HCT116 (cell line): ENCODE results near the gene NUMB. TPM values are rescaled to one million over a fixed set of nuclear protein-coding genes. Genes with fewer than 3 reads are reported as not detected.

ENCODE experiments used
- ATAC-seq: fragments of 200-7000 bp; cut with Tn5 transposase; 2 replicates; pipeline ENCODE4 v1.9.1; 2020; ENCODE audit warnings: mild to moderate bottlenecking, moderate library complexity
- BruUV-seq: library from RNA; stranded (reverse); fragments of 400-500 nt; replicated peaks from 2 replicates; lab custom pipeline; 2021; lab: Mats Ljungman, UMichigan
- CTCF ChIA-PET: fragments of 300-600 bp; sonication (Branson Sonifier 250); formaldehyde crosslinking; loops from one replicate; lab custom pipeline; 2021; ENCODE audit warnings: antibody characterized with exemption; lab: Charles Lee
- POLR2A ChIA-PET: fragments of 300-600, 350-600 bp; sonication (Branson Sonifier 250); formaldehyde crosslinking; loops from one replicate; lab custom pipeline; 2021; ENCODE audit warnings: antibody characterized with exemption; lab: Charles Lee
- RAD21 ChIA-PET, 2 experiments: fragments of 300-600 bp; sonication (Branson Sonifier 250); formaldehyde crosslinking; loops; one replicate each; lab custom pipeline; 2023; ENCODE audit warnings: low total read pairs in 2 of 2; ENCODE audit not compliant: uncharacterized antibody in 2 of 2, unreplicated experiment in 2 of 2, low non-redundant PET in 1 of 2; lab: Charles Lee
- DNase-seq: peaks from one replicate; pipeline ENCODE4 v3.0.0-alpha.2; 2010; ENCODE audit warnings: low read depth, low spot score
- H2AFZ ChIP-seq: fragments of 200-600 bp; shearing (Covaris generic), sonication (generic); 2 replicates; pipeline ENCODE4 v1.6.1; 2017; ENCODE audit warnings: low read depth, mixed run types, mixed read lengths, antibody characterized with exemption, low read length; ENCODE audit not compliant: poor library complexity, severe bottlenecking
- H3K27ac ChIP-seq: 2 replicates; pipeline ENCODE4 v1.5.1; 2012; ENCODE audit warnings: low read depth, low read length
- H3K27me3 ChIP-seq: fragments of 200-600 bp; sonication (generic); 2 replicates; pipeline ENCODE4 v1.6.1; 2016; ENCODE audit warnings: mixed run types, low read length, mixed read lengths; ENCODE audit not compliant: insufficient read depth
- H3K36me3 ChIP-seq, 2 experiments: fragments of 200-500 bp in 1 of 2; fragments of 200-600 bp in 1 of 2; sonication (Bioruptor generic) in 1 of 2; sonication (generic) in 1 of 2; 2 replicates each; pipeline versions ENCODE4 v1.5.1 to v1.6.1; 2014 to 2016; ENCODE audit warnings: low read length in 2 of 2, inconsistent platforms in 1 of 2, mixed read lengths in 1 of 2, mixed run types in 1 of 2; ENCODE audit not compliant: insufficient read depth in 2 of 2, control insufficient read depth in 1 of 2
- H3K4me1 ChIP-seq, 2 experiments: fragments of 200-600 bp in 1 of 2; sonication (generic) in 1 of 2; 2 replicates each; pipeline versions ENCODE4 v1.5.1 to v1.6.1; 2012 to 2017; ENCODE audit warnings: low read length in 2 of 2, inconsistent platforms in 1 of 2, mild to moderate bottlenecking in 1 of 2, mixed read lengths in 1 of 2, mixed run types in 1 of 2, moderate library complexity in 1 of 2; ENCODE audit not compliant: insufficient read depth in 2 of 2, control insufficient read depth in 1 of 2
- H3K4me2 ChIP-seq: fragments of 200-600 bp; sonication (generic); 2 replicates; pipeline ENCODE4 v1.6.1; 2017; ENCODE audit warnings: mixed run types, low read length, mixed read lengths
- H3K4me3 ChIP-seq, 2 experiments: fragments of 200-600 bp in 1 of 2; sonication (generic) in 1 of 2; replicated peaks in 1 of 2; 2 replicates each; pipeline ENCODE4 v1.5.1; 2011 to 2016; ENCODE audit warnings: low read length in 2 of 2, control low read depth in 1 of 2, low read depth in 1 of 2, mild to moderate bottlenecking in 1 of 2, mixed read lengths in 1 of 2, mixed run types in 1 of 2
- H3K79me2 ChIP-seq: fragments of 200-600 bp; sonication (generic); 2 replicates; pipeline ENCODE4 v1.6.1; 2017; ENCODE audit warnings: mild to moderate bottlenecking, mixed run types, low read length, moderate library complexity, mixed read lengths; ENCODE audit not compliant: insufficient read depth
- H3K9ac ChIP-seq: fragments of 200-600 bp; sonication (generic); 2 replicates; pipeline ENCODE4 v1.6.1; 2016; ENCODE audit warnings: low read length, mixed read lengths
- H3K9me2 ChIP-seq: fragments of 200-600 bp; sonication (generic), shearing (Covaris generic); 2 replicates; pipeline ENCODE4 v1.6.1; 2017; ENCODE audit warnings: mixed run types, mild to moderate bottlenecking, moderate library complexity; ENCODE audit not compliant: insufficient read depth
- H3K9me3 ChIP-seq, 2 experiments: fragments of 200-500 bp in 1 of 2; fragments of 200-600 bp in 1 of 2; sonication (Bioruptor generic) in 1 of 2; sonication (generic) in 1 of 2; 2 replicates each; pipeline ENCODE4 v1.6.1; 2014 to 2017; ENCODE audit warnings: low read length in 2 of 2, mixed read lengths in 2 of 2, inconsistent platforms in 1 of 2, low read depth in 1 of 2, mild to moderate bottlenecking in 1 of 2, mixed run types in 1 of 2, moderate library complexity in 1 of 2; ENCODE audit not compliant: control insufficient read depth in 1 of 2, insufficient read depth in 1 of 2
- H4K20me1 ChIP-seq: fragments of 200-600 bp; sonication (generic), shearing (Covaris generic); 2 replicates; pipeline ENCODE4 v1.6.1; 2017; ENCODE audit warnings: mixed run types, mild to moderate bottlenecking, moderate library complexity; ENCODE audit not compliant: insufficient read depth
- ATF3 ChIP-seq: IDR thresholded peaks from 2 replicates; pipeline ENCODE4 v1.6.1; 2012
- CBX3 ChIP-seq: IDR thresholded peaks from 2 replicates; pipeline ENCODE4 v1.6.1; 2012; ENCODE audit warnings: low read depth
- CEBPB ChIP-seq: IDR thresholded peaks from 2 replicates; pipeline ENCODE4 v1.6.1; 2012; ENCODE audit warnings: low read depth
- ELF1 ChIP-seq: IDR thresholded peaks from 2 replicates; pipeline ENCODE4 v1.6.1; 2012; ENCODE audit warnings: low read depth, borderline replicate concordance
- EZH2 ChIP-seq: fragments of 200-600 bp; sonication (generic); IDR thresholded peaks from 2 replicates; pipeline ENCODE4 v1.6.1; 2017; ENCODE audit warnings: antibody characterized with exemption, mixed run types
- EZH2phosphoT487 ChIP-seq: fragments of 200-600 bp; IDR thresholded peaks from 2 replicates; pipeline ENCODE4 v1.6.1; 2018; ENCODE audit warnings: antibody characterized with exemption, borderline replicate concordance
- FOSL1 ChIP-seq: IDR thresholded peaks from 2 replicates; pipeline ENCODE4 v1.6.1; 2012; ENCODE audit warnings: low read depth
- POLR2A ChIP-seq: IDR thresholded peaks from 2 replicates; pipeline ENCODE4 v1.7.0; 2011; ENCODE audit warnings: borderline replicate concordance; ENCODE audit not compliant: insufficient read depth, insufficient read length; ENCODE audit errors: extremely low read depth
- POLR2AphosphoS5 ChIP-seq: IDR thresholded peaks from 2 replicates; pipeline ENCODE4 v1.6.1; 2011; ENCODE audit warnings: mild to moderate bottlenecking, low read depth, low read length, moderate library complexity
- RAD21 ChIP-seq: IDR thresholded peaks from 2 replicates; pipeline ENCODE4 v1.6.1; 2012; ENCODE audit warnings: low read depth, mild to moderate bottlenecking
- REST ChIP-seq: IDR thresholded peaks from 2 replicates; pipeline ENCODE4 v1.6.1; 2012; ENCODE audit warnings: low read depth
- SIN3A ChIP-seq: IDR thresholded peaks from 2 replicates; pipeline ENCODE4 v1.6.1; 2012; ENCODE audit warnings: low read depth
- SP1 ChIP-seq: IDR thresholded peaks from 2 replicates; pipeline ENCODE4 v1.6.1; 2012; ENCODE audit warnings: low read depth
- SRF ChIP-seq: IDR thresholded peaks from 2 replicates; pipeline ENCODE4 v1.6.1; 2012; ENCODE audit warnings: low read depth
- YY1 ChIP-seq: IDR thresholded peaks from 2 replicates; pipeline ENCODE4 v1.6.1; 2011; ENCODE audit warnings: low read length, low read depth, moderate library complexity, mild to moderate bottlenecking; ENCODE audit not compliant: insufficient replicate concordance; ENCODE audit errors: extremely low read depth
- ZFX ChIP-seq: fragments of 450-650 bp; IDR thresholded peaks from 2 replicates; pipeline ENCODE4 v1.6.1; 2017
- ZNF274 ChIP-seq: fragments of 200-500 bp; sonication (Bioruptor generic); IDR thresholded peaks from 2 replicates; pipeline ENCODE4 v1.6.1; 2014; ENCODE audit warnings: mild to moderate bottlenecking, low read depth, low read length, inconsistent platforms
- intact Hi-C: fragments of 100-400 bp; cut with micrococcal nuclease; formaldehyde crosslinking; loops from 2 replicates; pipeline ENCODE4 v1.10.0; 2022
- total RNA-seq: library from RNA; stranded (reverse); gene quantifications from one replicate; pipeline ENCODE4 v1.2.1, GENCODE V29; 2021; ENCODE audit not compliant: unreplicated experiment

NUMB gene
- total RNA-seq, 1 experiment from 2014 or later: 43.0 TPM

- POLR2A ChIA-PET: interaction anchor here (2.7 kb wide), 1 partner anchor 15 kb away, joined by 12 read pairs; the partner anchor contains the start of gene NUMB
- Histone ChIP-seq H3K4me3 (no peak overlapping the region), H3K9me2 (no peaks in the 10 kb centered on the region), H3K27ac (no peak overlapping the region), H2AFZ (no peak overlapping the region), H3K36me3 (no peaks in the 10 kb centered on the region), H3K27me3 (no peaks in the 10 kb centered on the region), H3K79me2 (peaks cover 33% of the 10 kb centered on the region), H3K9ac (no peak overlapping the region), H3K9me3 (no peaks in the 10 kb centered on the region), H4K20me1 (no peaks in the 10 kb centered on the region; the same call in 1 of the 2 replicates), H3K4me2 (no peak overlapping the region), H3K4me1 (no peaks in the 10 kb centered on the region; a peak in 1 of 4 replicates)
- ATAC-seq: no peak
- RAD21 ChIA-PET: no interaction called here
- BruUV-seq: no TSS peak
- intact Hi-C loops: no loop called here
- no peak for TF ChIP-seq ZFX
- TF ChIP-seq EZH2: no peak
- CTCF ChIA-PET: interaction anchor here (0.9 kb wide), 1 partner anchor 149 kb away, joined by 4 read pairs; no protein-coding TSS in a partner anchor
- DNase-seq: no peak
Measured at GRCh38 chr14:73443758-73444157, 14.6 kb downstream of the NUMB start.

- TF ChIP-seq CEBPB (no peak), SP1 (no peak), EZH2phosphoT487 (no peak), SRF (no peak), RAD21 (no peak), ELF1 (no peak), ZNF274 (no peak), ATF3 (no peak), POLR2A (no peak), CBX3 (no peak), EZH2 (no peak), SIN3A (no peak), REST (no peak), POLR2AphosphoS5 (no peak), YY1 (no peak), FOSL1 (no peak)
- TF ChIP-seq, all 23 proteins: peak for 0
- ATAC-seq (no peak), DNase-seq (no peak)
- H3K27me3 ChIP-seq: no peaks in the 10 kb centered on the region
- H3K36me3 ChIP-seq: no peaks in the 10 kb centered on the region
- POLR2A ChIA-PET: no interaction called here
- CTCF ChIA-PET: interaction anchor here (0.7 to 1.2 kb wide), 2 partner anchors 16 to 22 kb away, joined by 3 read pairs; no protein-coding TSS in a partner anchor
- intact Hi-C loops: no loop called here
- H3K9ac ChIP-seq: no peak overlapping the region
- H3K9me2 ChIP-seq: no peaks in the 10 kb centered on the region
- no TSS peak for BruUV-seq
- H3K4me3 ChIP-seq: no peak overlapping the region
- H4K20me1 ChIP-seq: no peaks in the 10 kb centered on the region; the same call in none of the 2 replicates
- H3K4me2 ChIP-seq: no peak overlapping the region
- no peak overlapping the region for H3K27ac ChIP-seq
- H3K4me1 ChIP-seq: no peaks in the 10 kb centered on the region; a peak in 1 of 4 replicates
- RAD21 ChIA-PET: no interaction called here
- no peaks in the 10 kb centered on the region for H3K9me3 ChIP-seq
- peaks cover 46% of the 10 kb centered on the region for H3K79me2 ChIP-seq
- no peak overlapping the region for H2AFZ ChIP-seq
Measured at GRCh38 chr14:73441286-73441685, 17.1 kb downstream of the NUMB start.
